GM12878 (cell line): Measurements from ENCODE around the gene PMM2.

Experiments
- ATF7 ChIP-seq: fragments of 450-650 bp; IDR thresholded peaks from 2 replicates; pipeline ENCODE4 v1.6.1; 2016; ENCODE audit warnings: low read depth, mild to moderate bottlenecking
- MXI1 ChIP-seq: fragments of 150-350 bp; IDR thresholded peaks from 2 replicates; pipeline ENCODE4 v1.6.1; 2011; ENCODE audit warnings: low read depth, mild to moderate bottlenecking, inconsistent platforms, low read length, improper control_type of control experiment
- RB1 ChIP-seq: fragments of 450-650 bp; formaldehyde crosslinking; IDR thresholded peaks from 2 replicates; pipeline ENCODE4 v1.6.1; 2017; ENCODE audit warnings: mild to moderate bottlenecking, borderline replicate concordance
- SIN3A ChIP-seq: IDR thresholded peaks from 2 replicates; pipeline ENCODE4 v1.6.1; 2012; ENCODE audit warnings: low read depth, low read length, improper control_type of control experiment
- SMARCA5 ChIP-seq: fragments of 450-650 bp; IDR thresholded peaks from 2 replicates; pipeline ENCODE4 v1.6.1; 2017; ENCODE audit warnings: mild to moderate bottlenecking
- USF2 ChIP-seq: IDR thresholded peaks from 2 replicates; pipeline ENCODE4 v1.6.1; 2011; ENCODE audit warnings: low read depth, low read length, improper control_type of control experiment, borderline replicate concordance
- ZNF274 ChIP-seq: IDR thresholded peaks from one replicate; pipeline ENCODE4 v1.8.0; 2011; ENCODE audit not compliant: insufficient read length, insufficient read depth
- TF ChIP-seq, protein P1 (sequence below): fragments of 450-650 bp; IDR thresholded peaks from 2 replicates; pipeline ENCODE4 v1.6.1; 2017; ENCODE audit warnings: mild to moderate bottlenecking

GRCh38 chr16:8848231-8848938 lies 50.7 kb downstream of the PMM2 start:
- no peak for TF ChIP-seq USF2
- no peak for TF ChIP-seq RB1
- TF ChIP-seq ZNF274 = no peak
- no peak for TF ChIP-seq MXI1
- no peak for TF ChIP-seq SIN3A
- TF ChIP-seq SMARCA5 = no peak
- TF ChIP-seq ATF7 = no peak
- TF ChIP-seq, protein P1, sequence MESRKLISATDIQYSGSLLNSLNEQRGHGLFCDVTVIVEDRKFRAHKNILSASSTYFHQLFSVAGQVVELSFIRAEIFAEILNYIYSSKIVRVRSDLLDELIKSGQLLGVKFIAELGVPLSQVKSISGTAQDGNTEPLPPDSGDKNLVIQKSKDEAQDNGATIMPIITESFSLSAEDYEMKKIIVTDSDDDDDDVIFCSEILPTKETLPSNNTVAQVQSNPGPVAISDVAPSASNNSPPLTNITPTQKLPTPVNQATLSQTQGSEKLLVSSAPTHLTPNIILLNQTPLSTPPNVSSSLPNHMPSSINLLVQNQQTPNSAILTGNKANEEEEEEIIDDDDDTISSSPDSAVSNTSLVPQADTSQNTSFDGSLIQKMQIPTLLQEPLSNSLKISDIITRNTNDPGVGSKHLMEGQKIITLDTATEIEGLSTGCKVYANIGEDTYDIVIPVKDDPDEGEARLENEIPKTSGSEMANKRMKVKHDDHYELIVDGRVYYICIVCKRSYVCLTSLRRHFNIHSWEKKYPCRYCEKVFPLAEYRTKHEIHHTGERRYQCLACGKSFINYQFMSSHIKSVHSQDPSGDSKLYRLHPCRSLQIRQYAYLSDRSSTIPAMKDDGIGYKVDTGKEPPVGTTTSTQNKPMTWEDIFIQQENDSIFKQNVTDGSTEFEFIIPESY = no peak
